ENCODE results near the gene GRIK3. TPM values are rescaled to one million over a fixed set of nuclear protein-coding genes. Genes with fewer than 3 reads are reported as not detected.

Gene GRIK3
- total and polyA plus RNA-seq, 2 experiments from 2014 or later: under 0.01 TPM; not detected in 1

- peaks cover 8% of the 10 kb centered on the region for H3K27me3 ChIP-seq
- no peaks in the 10 kb centered on the region for H3K36me3 ChIP-seq (replicated peaks; ENCODE audit: insufficient read depth, low read depth)
- no peak for TF ChIP-seq CTCF (IDR thresholded peaks at IDR 0.05; ENCODE audit: poor library complexity)
- H3K4me2 ChIP-seq: no peak overlapping the region
- H3K27ac ChIP-seq: no peak overlapping the region
- no peaks in the 10 kb centered on the region for H3K4me1 ChIP-seq (ENCODE audit: insufficient read depth)
- H2AFZ ChIP-seq: no peak overlapping the region
- H3K9me2 ChIP-seq (replicated peaks; ENCODE audit: insufficient read depth): no peaks in the 10 kb centered on the region
- H3K9me3 ChIP-seq (ENCODE audit: low read depth): no peaks in the 10 kb centered on the region
- no peak overlapping the region for H3K4me3 ChIP-seq
- DNase-seq (ENCODE audit: low spot score): no peak
- no peaks in the 10 kb centered on the region for H3K79me2 ChIP-seq
- H4K20me1 ChIP-seq (ENCODE audit: insufficient read depth, poor library complexity, severe bottlenecking): no peaks in the 10 kb centered on the region
- WGBS (ENCODE audit: low lambda C conversion rate, missing lambda C conversion rate): 72% methylated on average over 8 of the region's 8 CpGs
Measured at GRCh38 chr1:37059346-37059745, 25.0 kb upstream of the GRIK3 start.

DNA sequence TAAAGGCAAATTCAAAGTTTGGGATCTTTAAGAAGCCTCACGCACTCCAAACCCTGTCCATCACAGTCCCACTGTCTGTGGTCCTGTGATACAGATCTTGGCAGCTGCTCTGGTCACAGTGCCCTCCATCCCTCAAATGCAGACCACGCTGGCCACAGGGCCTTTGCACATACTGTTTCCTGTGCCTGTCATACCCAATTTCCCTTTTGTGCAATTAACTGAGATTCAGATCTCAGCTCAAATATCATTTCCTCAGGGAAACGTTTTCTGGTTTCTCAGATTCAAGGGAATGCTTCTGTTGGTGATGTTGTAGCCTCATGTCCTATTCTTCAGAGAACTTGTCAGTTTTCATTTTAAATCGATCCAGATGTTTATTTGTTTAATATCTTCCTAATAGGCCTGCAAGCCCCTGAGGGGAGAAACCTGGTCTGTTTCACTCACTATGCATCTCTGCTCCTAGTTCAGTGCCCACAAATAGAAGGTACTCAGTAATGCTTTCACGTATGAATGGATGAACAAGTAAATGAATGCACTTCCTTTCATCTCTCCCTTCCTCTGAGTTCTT is 24.2 kb upstream of the GRIK3 start:
- no peak overlapping the region for H3K4me2 ChIP-seq
- WGBS (ENCODE audit: low lambda C conversion rate, missing lambda C conversion rate): 66% methylated on average over 5 of the region's 5 CpGs
- no peaks in the 10 kb centered on the region for H3K9me3 ChIP-seq (ENCODE audit: low read depth)
- no peaks in the 10 kb centered on the region for H3K79me2 ChIP-seq
- H4K20me1 ChIP-seq (ENCODE audit: insufficient read depth, poor library complexity, severe bottlenecking): no peaks in the 10 kb centered on the region
- TF ChIP-seq EZH2 (IDR thresholded peaks at IDR 0.05; ENCODE audit: borderline replicate concordance) (no peak), EZH2phosphoT487 (IDR thresholded peaks at IDR 0.05; ENCODE audit: low read depth, severe bottlenecking, unreplicated experiment) (no peak), CTCF (IDR thresholded peaks at IDR 0.05; ENCODE audit: poor library complexity) (no peak)
- no peaks in the 10 kb centered on the region for H3K4me1 ChIP-seq (ENCODE audit: insufficient read depth)
- H3K9me2 ChIP-seq (replicated peaks; ENCODE audit: insufficient read depth): no peaks in the 10 kb centered on the region
- no peak overlapping the region for H2AFZ ChIP-seq
- no peak overlapping the region for H3K4me3 ChIP-seq
- no peak for DNase-seq (ENCODE audit: low spot score)
- H3K36me3 ChIP-seq (replicated peaks; ENCODE audit: insufficient read depth, low read depth): no peaks in the 10 kb centered on the region
- H3K27me3 ChIP-seq: peaks cover 8% of the 10 kb centered on the region
- no peak overlapping the region for H3K27ac ChIP-seq

GRCh38 chr1:37056325-37056724 is 22.0 kb upstream of the GRIK3 start:
- H3K4me2 ChIP-seq: no peak overlapping the region
- H3K27me3 ChIP-seq: peaks cover 8% of the 10 kb centered on the region
- no peaks in the 10 kb centered on the region for H3K4me1 ChIP-seq (ENCODE audit: insufficient read depth)
- TF ChIP-seq CTCF (IDR thresholded peaks at IDR 0.05; ENCODE audit: poor library complexity) (no peak), EZH2 (IDR thresholded peaks at IDR 0.05; ENCODE audit: borderline replicate concordance) (no peak)
- no peaks in the 10 kb centered on the region for H3K79me2 ChIP-seq
- H3K9me3 ChIP-seq (ENCODE audit: low read depth): no peaks in the 10 kb centered on the region
- no peak overlapping the region for H3K27ac ChIP-seq
- H4K20me1 ChIP-seq (ENCODE audit: insufficient read depth, poor library complexity, severe bottlenecking): no peaks in the 10 kb centered on the region
- no peaks in the 10 kb centered on the region for H3K36me3 ChIP-seq (replicated peaks; ENCODE audit: insufficient read depth, low read depth)
- no peak overlapping the region for H3K4me3 ChIP-seq
- H3K9me2 ChIP-seq (replicated peaks; ENCODE audit: insufficient read depth): no peaks in the 10 kb centered on the region
- no peak for DNase-seq (ENCODE audit: low spot score)
- 43% methylated on average over 6 of the region's 6 CpGs for WGBS (ENCODE audit: low lambda C conversion rate, missing lambda C conversion rate)
- no peak overlapping the region for H2AFZ ChIP-seq

- no peak overlapping the region for H2AFZ ChIP-seq
- H3K4me2 ChIP-seq: no peak overlapping the region
- H3K79me2 ChIP-seq: no peaks in the 10 kb centered on the region
- H3K36me3 ChIP-seq (replicated peaks; ENCODE audit: insufficient read depth, low read depth): no peaks in the 10 kb centered on the region
- no peaks in the 10 kb centered on the region for H3K9me3 ChIP-seq (ENCODE audit: low read depth)
- H3K4me1 ChIP-seq (ENCODE audit: insufficient read depth): no peaks in the 10 kb centered on the region
- H3K4me3 ChIP-seq: no peak overlapping the region
- 74% methylated on average over 3 of the region's 3 CpGs for WGBS (ENCODE audit: low lambda C conversion rate, missing lambda C conversion rate)
- no peak for DNase-seq (ENCODE audit: low spot score)
- no peaks in the 10 kb centered on the region for H4K20me1 ChIP-seq (ENCODE audit: insufficient read depth, poor library complexity, severe bottlenecking)
- no peak for TF ChIP-seq EZH2phosphoT487 (IDR thresholded peaks at IDR 0.05; ENCODE audit: low read depth, severe bottlenecking, unreplicated experiment)
- TF ChIP-seq CTCF (IDR thresholded peaks at IDR 0.05; ENCODE audit: poor library complexity): no peak
- no peak for TF ChIP-seq EZH2 (IDR thresholded peaks at IDR 0.05; ENCODE audit: borderline replicate concordance)
- H3K27me3 ChIP-seq: peaks cover 8% of the 10 kb centered on the region
- no peaks in the 10 kb centered on the region for H3K9me2 ChIP-seq (replicated peaks; ENCODE audit: insufficient read depth)
- H3K27ac ChIP-seq: no peak overlapping the region
Measured at GRCh38 chr1:37055631-37056030, 21.3 kb upstream of the GRIK3 start.
